Hepatocyte (in vitro differentiated cells): ENCODE data around the gene ANKS1B.

ENCODE experiments used
- CTCF ChIP-seq: fragments of 200-600 bp; sonication (generic); IDR thresholded peaks from 2 replicates; pipeline ENCODE4 v1.5.1; 2016; ENCODE audit warnings: antibody characterized with exemption, mild to moderate bottlenecking; ENCODE audit not compliant: poor library complexity
- EZH2 ChIP-seq: fragments of 200-600 bp; sonication (generic); IDR thresholded peaks from 2 replicates; pipeline ENCODE4 v1.6.1; 2016; ENCODE audit warnings: antibody characterized with exemption, mild to moderate bottlenecking, borderline replicate concordance
- EZH2phosphoT487 ChIP-seq: fragments of 200-600 bp; sonication (generic); IDR thresholded peaks from one replicate; pipeline ENCODE4 v1.6.1; 2018; ENCODE audit warnings: antibody characterized with exemption, mild to moderate bottlenecking, low read depth, moderate library complexity; ENCODE audit not compliant: unreplicated experiment, severe bottlenecking

GRCh38 chr12:98799146-98799810, 1185.5 kb downstream of the ANKS1B start:
- TF ChIP-seq CTCF (no peak), EZH2 (no peak), EZH2phosphoT487 (no peak)
